CD14-positive monocyte (primary cell): ENCODE results near the gene IKZF1. TPM values are rescaled to one million over a fixed set of nuclear protein-coding genes. Genes with fewer than 3 reads are reported as not detected.
A peak's percentile ranks its signal among the peaks of the same experiment; 100 is the strongest.

Source experiments
- DNase-seq, 3 donors: peaks; one replicate each; pipeline ENCODE4 v3.0.0-alpha.2; 2011 to 2022
- H2AFZ ChIP-seq: 2 replicates; pipeline ENCODE4 v1.6.0; 2012; ENCODE audit warnings: mild to moderate bottlenecking, low read depth, low read length, inconsistent platforms; ENCODE audit not compliant: insufficient read depth, poor library complexity, severe bottlenecking
- H3K27ac ChIP-seq, 2 donors: 1 replicate in 1 of 2; 2 replicates in 1 of 2; pipeline ENCODE4 v1.5.1; 2012 to 2013; ENCODE audit warnings: low read length in 2 of 2, control low read depth in 1 of 2, inconsistent platforms in 1 of 2, low read depth in 1 of 2, mild to moderate bottlenecking in 1 of 2
- H3K27me3 ChIP-seq, 2 donors: one replicate each; pipeline versions ENCODE4 v1.6.0 to v1.6.1; 2011 to 2013; ENCODE audit warnings: low read length in 2 of 2; ENCODE audit not compliant: control insufficient read depth in 2 of 2, insufficient read depth in 2 of 2
- H3K36me3 ChIP-seq, 2 donors: replicated peaks in 1 of 2; 1 replicate in 1 of 2; 2 replicates in 1 of 2; pipeline versions ENCODE4 v1.5.1 to v1.6.1; 2012 to 2013; ENCODE audit warnings: low read length in 2 of 2, control low read depth in 1 of 2, inconsistent platforms in 1 of 2, mild to moderate bottlenecking in 1 of 2; ENCODE audit not compliant: insufficient read depth in 2 of 2, control insufficient read depth in 1 of 2
- H3K4me1 ChIP-seq, 2 donors: 1 replicate in 1 of 2; 2 replicates in 1 of 2; pipeline versions ENCODE4 v1.5.1 to v1.6.1; 2012 to 2013; ENCODE audit warnings: low read length in 2 of 2, control low read depth in 1 of 2, inconsistent platforms in 1 of 2, mild to moderate bottlenecking in 1 of 2, moderate library complexity in 1 of 2; ENCODE audit not compliant: insufficient read depth in 2 of 2, control insufficient read depth in 1 of 2
- H3K4me2 ChIP-seq: replicated peaks from 2 replicates; pipeline ENCODE3; 2012; ENCODE audit warnings: low read length, moderate library complexity, mild to moderate bottlenecking; ENCODE audit not compliant: poor library complexity, severe bottlenecking; ENCODE audit errors: extremely low read depth
- H3K4me3 ChIP-seq, 3 experiments: fragments of 200-600 bp in 1 of 3; sonication (generic) in 1 of 3; replicated peaks in 1 of 3; 1 replicate in 2 of 3; 2 replicates in 1 of 3; pipeline ENCODE4 v1.5.1; 2011 to 2013; ENCODE audit warnings: low read length in 3 of 3, mild to moderate bottlenecking in 3 of 3, control low read depth in 2 of 3, low read depth in 2 of 3, inconsistent platforms in 1 of 3, moderate library complexity in 1 of 3
- H3K79me2 ChIP-seq: 2 replicates; pipeline ENCODE4 v1.6.0; 2012; ENCODE audit warnings: mild to moderate bottlenecking, control low read depth, inconsistent platforms, low read length, moderate library complexity; ENCODE audit not compliant: insufficient read depth
- H3K9ac ChIP-seq: 2 replicates; pipeline ENCODE4 v1.6.0; 2017; ENCODE audit warnings: low read length, mild to moderate bottlenecking; ENCODE audit not compliant: insufficient read depth, poor library complexity, severe bottlenecking
- H3K9me3 ChIP-seq, 2 donors: replicated peaks in 1 of 2; 1 replicate in 1 of 2; 2 replicates in 1 of 2; pipeline versions ENCODE4 v1.5.1 to v1.6.1; 2012 to 2013; ENCODE audit warnings: low read length in 2 of 2, control low read depth in 1 of 2; ENCODE audit not compliant: control insufficient read depth in 1 of 2, insufficient read depth in 1 of 2
- H4K20me1 ChIP-seq: 2 replicates; pipeline ENCODE4 v1.6.0; 2012; ENCODE audit warnings: mild to moderate bottlenecking, low read length, control low read depth, moderate library complexity; ENCODE audit not compliant: insufficient read depth
- H3K27ac Mint-ChIP-seq, 7 donors: one replicate each; pipeline ENCODE4 v1.8.0; 2020; ENCODE audit warnings: mild to moderate bottlenecking in 7 of 7, mixed read lengths in 7 of 7, moderate library complexity in 6 of 7, inconsistent platforms in 2 of 7
- H3K27me3 Mint-ChIP-seq, 3 donors: one replicate each; pipeline ENCODE4 v1.8.0; 2021 to 2022; ENCODE audit warnings: low read depth in 3 of 3, mild to moderate bottlenecking in 3 of 3, mixed read lengths in 3 of 3, moderate library complexity in 3 of 3, inconsistent platforms in 1 of 3
- H3K36me3 Mint-ChIP-seq, 2 donors: one replicate each; pipeline ENCODE4 v1.8.0; 2020; ENCODE audit warnings: mixed read lengths in 2 of 2, inconsistent platforms in 1 of 2, mild to moderate bottlenecking in 1 of 2
- H3K4me1 Mint-ChIP-seq: one replicate; pipeline ENCODE4 v1.8.0; 2020; ENCODE audit warnings: mild to moderate bottlenecking, mixed read lengths
- H3K4me3 Mint-ChIP-seq, 2 donors: one replicate each; pipeline ENCODE4 v1.8.0; 2020; ENCODE audit warnings: mild to moderate bottlenecking in 2 of 2, mixed read lengths in 2 of 2, moderate library complexity in 1 of 2
- H3K9me3 Mint-ChIP-seq, 7 donors: one replicate each; pipeline ENCODE4 v1.8.0; 2020 to 2022; ENCODE audit warnings: mixed read lengths in 7 of 7, mild to moderate bottlenecking in 6 of 7, moderate library complexity in 6 of 7, inconsistent platforms in 2 of 7
- WGBS: methylation state at CpG from one replicate; pipeline ENCODE4 v1.1.5; 2013; ENCODE audit warnings: missing lambda C conversion rate; ENCODE audit not compliant: insufficient coverage; 5-methylcytosine and 5-hydroxymethylcytosine counted together
- intact Hi-C, 2 donors: fragments of 100-400 bp; cut with micrococcal nuclease; formaldehyde crosslinking; loops; one replicate each; pipeline versions ENCODE4 v1.15.0 to v1.15.1; 2023
- polyA plus RNA-seq, 3 donors: library from polyadenylated mRNA; depleted of rRNA in 1 of 3; unstranded in 2 of 3; stranded (reverse) in 1 of 3; fragments of 300-500 nt in 2 of 3; fragments of >200 nt in 1 of 3; fragmentation: Illumina TruSeq in 2 of 3; gene quantifications; 1 replicate in 2 of 3; 2 replicates in 1 of 3; pipeline ENCODE4 v1.2.3, GENCODE V29; 2012 to 2021
- TF ChIP-seq, protein P1 (sequence below): fragments of 200-600 bp; IDR thresholded peaks from one replicate; pipeline ENCODE4 v1.8.0; 2022; ENCODE audit warnings: antibody characterized with exemption, mild to moderate bottlenecking

IKZF1 gene
- polyA plus RNA-seq, 3 donors, result 38.4 to 130 (median 80.2) TPM

- H3K4me1 Mint-ChIP-seq, result peaks cover 68% of the 10 kb centered on the region
- Histone ChIP-seq H4K20me1 (no peaks in the 10 kb centered on the region), H3K4me2 (peak overlapping the region; percentile 73), H2AFZ (peak overlapping the region; percentile 2), H3K27me3 (no peaks in the 10 kb centered on the region), H3K4me3 (peak overlapping the region; percentile 5 to 65 (median 33)), H3K36me3 (no peaks in the 10 kb centered on the region), H3K9me3 (no peaks in the 10 kb centered on the region), H3K9ac (no peak overlapping the region), H3K4me1 (peaks cover 68 to 70% of the 10 kb centered on the region in 2 donors), H3K79me2 (no peaks in the 10 kb centered on the region), H3K27ac (peak overlapping the region; percentile 55 to 72)
- 0% methylated on average over 4 of the region's 7 CpGs for whole genome bisulfite sequencing
- peak overlapping the region; percentile 87 to 97 (median 89) for H3K27ac Mint-ChIP-seq
- H3K4me3 Mint-ChIP-seq, result peak overlapping the region; percentile 67 to 85
- intact Hi-C loops, result loop anchor here in 1 of 2 donors (5.0 to 10.0 kb wide), 2 partner anchors 112 to 204 kb away; partner anchors contain the start of gene IKZF1
- peaks cover 0 to 3% (median 2%) of the 10 kb centered on the region in 3 donors for H3K27me3 Mint-ChIP-seq
- H3K9me3 Mint-ChIP-seq, result peaks cover 0 to 2% (median 0%) of the 10 kb centered on the region in 7 donors
- DNase-seq, result peak; percentile 59 to 83 (median 82)
- TF ChIP-seq, protein P1, sequence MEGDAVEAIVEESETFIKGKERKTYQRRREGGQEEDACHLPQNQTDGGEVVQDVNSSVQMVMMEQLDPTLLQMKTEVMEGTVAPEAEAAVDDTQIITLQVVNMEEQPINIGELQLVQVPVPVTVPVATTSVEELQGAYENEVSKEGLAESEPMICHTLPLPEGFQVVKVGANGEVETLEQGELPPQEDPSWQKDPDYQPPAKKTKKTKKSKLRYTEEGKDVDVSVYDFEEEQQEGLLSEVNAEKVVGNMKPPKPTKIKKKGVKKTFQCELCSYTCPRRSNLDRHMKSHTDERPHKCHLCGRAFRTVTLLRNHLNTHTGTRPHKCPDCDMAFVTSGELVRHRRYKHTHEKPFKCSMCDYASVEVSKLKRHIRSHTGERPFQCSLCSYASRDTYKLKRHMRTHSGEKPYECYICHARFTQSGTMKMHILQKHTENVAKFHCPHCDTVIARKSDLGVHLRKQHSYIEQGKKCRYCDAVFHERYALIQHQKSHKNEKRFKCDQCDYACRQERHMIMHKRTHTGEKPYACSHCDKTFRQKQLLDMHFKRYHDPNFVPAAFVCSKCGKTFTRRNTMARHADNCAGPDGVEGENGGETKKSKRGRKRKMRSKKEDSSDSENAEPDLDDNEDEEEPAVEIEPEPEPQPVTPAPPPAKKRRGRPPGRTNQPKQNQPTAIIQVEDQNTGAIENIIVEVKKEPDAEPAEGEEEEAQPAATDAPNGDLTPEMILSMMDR, result no peak
- H3K36me3 Mint-ChIP-seq, result peaks cover 0 to 3% of the 10 kb centered on the region in 2 donors
Observed at GRCh38 chr7:50416527-50417182, 112.1 kb downstream of the IKZF1 start.

GRCh38 chr7:50418086-50418515 is 113.6 kb downstream of the IKZF1 start:
- no peak overlapping the region for H2AFZ ChIP-seq
- no peak overlapping the region for H3K27ac ChIP-seq
- peaks cover 53 to 55% of the 10 kb centered on the region in 2 donors for H3K4me1 ChIP-seq
- H3K9me3 Mint-ChIP-seq, result peaks cover 0 to 2% (median 0%) of the 10 kb centered on the region in 7 donors
- H3K9me3 ChIP-seq, result no peaks in the 10 kb centered on the region
- no peak overlapping the region for H3K9ac ChIP-seq
- H3K79me2 ChIP-seq, result no peaks in the 10 kb centered on the region
- H4K20me1 ChIP-seq, result no peaks in the 10 kb centered on the region
- H3K27me3 ChIP-seq, result no peaks in the 10 kb centered on the region
- no peak overlapping the region for H3K4me3 ChIP-seq
- 7% methylated on average over 3 of the region's 4 CpGs for WGBS
- peak; percentile 60 to 79 (median 78) for DNase-seq
- peaks cover 0 to 3% (median 2%) of the 10 kb centered on the region in 3 donors for H3K27me3 Mint-ChIP-seq
- H3K36me3 Mint-ChIP-seq, result no peaks in the 10 kb centered on the region
- H3K4me2 ChIP-seq, result no peak overlapping the region
- H3K4me1 Mint-ChIP-seq, result peaks cover 54% of the 10 kb centered on the region
- no peaks in the 10 kb centered on the region for H3K36me3 ChIP-seq
- H3K27ac Mint-ChIP-seq, result peak overlapping the region in 1 of 7 donors; percentile 74
- TF ChIP-seq, protein P1, result peak; percentile 94
- no peak overlapping the region for H3K4me3 Mint-ChIP-seq
- intact Hi-C loops, result loop anchor here in 1 of 2 donors (5.0 to 10.0 kb wide), 2 partner anchors 113 to 206 kb away; partner anchors contain the start of gene IKZF1
